Stimulated activated CD4-positive, alpha-beta T cell treated with anti-CD3 and anti-CD28 coated beads, TNF-alpha, amount 100 ng/mL, for 48 hours (primary cell): ENCODE measurements around the gene DET1.

ENCODE experiments used
- DNase-seq, 3 donors: peaks; one replicate each; pipeline ENCODE4 v3.0.0-alpha.2; 2020; ENCODE audit warnings: low read depth in 3 of 3

The DET1 gene

DNA sequence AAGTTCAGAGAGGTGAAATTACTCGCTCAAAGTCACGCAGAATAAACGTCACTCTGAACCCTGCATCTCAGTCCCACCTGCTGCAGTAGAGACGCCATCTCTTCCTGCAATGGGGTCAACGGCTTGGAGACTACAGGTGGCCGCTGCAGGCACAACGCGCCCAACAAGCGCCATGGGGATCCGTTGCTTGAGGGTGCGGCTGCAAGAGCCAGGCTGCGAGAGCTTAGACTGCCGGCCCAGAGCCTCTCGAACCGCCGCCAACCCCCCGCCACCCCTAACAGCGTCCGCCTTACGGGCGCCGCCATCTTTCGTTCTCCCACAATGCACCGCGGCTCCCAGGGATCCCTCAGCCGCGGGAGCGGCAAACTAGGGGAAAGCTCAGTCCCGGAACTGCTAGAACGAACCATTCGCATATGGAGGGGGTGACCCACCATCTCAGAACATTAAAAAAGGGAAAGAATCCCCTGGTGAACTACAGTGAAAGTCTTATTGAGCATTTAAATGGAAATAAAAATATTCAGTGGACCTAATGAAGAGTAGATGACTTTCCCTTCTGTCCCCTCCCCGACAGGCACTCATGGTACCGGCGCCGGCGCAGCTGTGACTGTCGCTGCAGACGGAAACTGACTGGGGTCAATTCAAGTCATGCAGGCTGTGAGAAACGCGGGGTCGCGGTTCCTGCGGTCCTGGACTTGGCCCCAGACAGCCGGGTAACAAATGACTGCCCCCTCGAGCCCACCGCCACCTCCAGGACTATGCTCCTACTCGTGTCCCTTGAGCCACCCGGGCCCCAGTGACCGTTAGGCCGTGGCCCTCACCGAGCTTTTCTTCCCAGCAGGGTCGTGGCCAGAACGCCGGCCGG is 79.2 kb downstream of the DET1 start, which contains the start of the genes MRPL46 and MRPS11:
MRPL46 (minus strand) TSS at position 316 of the 862 bp plus-strand sequence; CDS start at position 305, 11 bp downstream.
MRPS11 (plus strand) TSS at position 636 of the 862 bp plus-strand sequence; CDS start at position 646, 10 bp downstream.
- DNase-seq: peak; percentile 79 to 92 (median 81)

DNA sequence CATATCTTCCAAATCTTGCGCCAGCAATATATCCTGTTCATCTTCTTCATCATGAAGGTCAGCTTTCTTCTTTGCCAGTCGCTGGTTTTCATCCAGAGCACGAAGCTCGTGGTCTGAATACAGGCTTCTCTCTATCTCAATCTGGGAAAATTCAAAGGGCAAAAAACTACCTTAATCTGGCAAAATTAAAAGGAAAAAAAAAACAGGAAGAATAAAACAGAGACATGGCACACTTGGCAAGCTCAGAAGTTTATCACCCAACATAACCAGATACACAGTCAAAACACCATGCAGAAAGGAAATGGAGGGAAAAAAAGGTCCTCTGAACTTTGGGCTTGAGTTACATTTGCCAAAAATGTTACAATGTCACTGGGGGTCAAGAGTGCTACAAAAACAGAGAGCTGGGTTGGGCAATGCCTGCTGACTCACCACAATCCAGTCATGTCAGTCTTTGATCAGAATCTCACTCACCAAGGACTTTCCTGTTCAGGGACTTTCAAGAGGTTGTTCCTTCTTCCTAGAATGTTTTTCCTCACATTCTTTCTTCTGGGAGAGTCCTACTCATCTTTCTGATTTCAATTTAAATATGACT is 80.8 kb downstream of the DET1 start:
- peak in 1 of 3 donors; percentile 12 for DNase-seq

DNA sequence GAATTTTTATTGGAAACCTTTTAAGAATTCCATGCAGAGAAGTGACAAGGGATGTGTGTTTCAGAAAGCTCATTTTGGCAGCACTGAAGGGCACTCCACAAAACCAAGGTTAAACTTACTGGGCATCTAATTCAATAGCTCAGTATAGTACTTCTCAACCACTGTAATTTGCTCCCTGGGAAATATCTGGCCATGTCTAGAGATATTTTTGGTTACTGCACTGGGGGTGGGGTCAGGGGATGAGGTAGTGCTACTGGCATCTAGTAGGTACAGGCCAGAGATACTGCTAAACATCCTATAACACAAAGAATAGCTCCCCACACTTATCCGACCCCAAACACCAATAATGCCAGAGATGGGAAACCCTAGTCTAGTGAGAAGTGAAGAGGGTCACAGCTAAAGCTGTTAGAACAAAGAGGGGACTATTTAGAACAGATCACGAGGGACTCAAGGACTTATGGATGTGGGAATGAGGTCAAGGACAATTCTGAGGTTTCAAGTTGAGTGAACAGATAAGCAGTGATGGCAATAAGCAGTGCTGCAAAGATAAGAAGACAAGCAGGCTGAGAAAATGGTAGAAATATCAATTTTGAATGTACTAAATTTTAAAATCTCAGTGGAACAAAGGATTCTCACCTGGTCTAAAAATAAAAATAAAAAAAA is 82.5 kb downstream of the DET1 start:
- DNase-seq: no peak
